SK-N-SH (cell line): ENCODE results near the gene RNU6-9. TPM values are rescaled to one million over a fixed set of nuclear protein-coding genes. Genes with fewer than 3 reads are reported as not detected.

Experiments
- CTCF ChIA-PET: fragments of 300-600, 350-600 bp; formaldehyde crosslinking; extraction: SDS; loops from one replicate; lab custom pipeline; 2021; lab: Yijun Ruan, JAX
- POLR2A ChIA-PET: fragments of 350-600 bp; sonication (Branson Sonifier 250); formaldehyde crosslinking; extraction: SDS; loops from one replicate; lab custom pipeline; 2020; ENCODE audit warnings: antibody characterized with exemption, inconsistent platforms; lab: Yijun Ruan, JAX
- DNase-seq: peaks from one replicate; pipeline ENCODE4 v3.0.0; 2012
- H2AFZ ChIP-seq: fragments of 200-600 bp; sonication (generic); 2 replicates; pipeline ENCODE4 v1.8.1; 2016; ENCODE audit warnings: antibody characterized with exemption, mild to moderate bottlenecking, low read depth
- H3F3A ChIP-seq: fragments of 200-600 bp; sonication (generic); replicated peaks from 2 replicates; pipeline ENCODE3; 2016; ENCODE audit warnings: antibody characterized with exemption, mild to moderate bottlenecking; ENCODE audit not compliant: insufficient read depth
- H3K27ac ChIP-seq, 2 experiments: fragments of 200-500 bp in 1 of 2; fragments of 200-600 bp in 1 of 2; sonication (Bioruptor generic) in 1 of 2; sonication (generic), shearing (Covaris generic) in 1 of 2; 2 replicates each; pipeline versions ENCODE4 v1.5.1 to v1.6.1; 2014 to 2016; ENCODE audit warnings: low read depth in 2 of 2, inconsistent platforms in 1 of 2, low read length in 1 of 2, mild to moderate bottlenecking in 1 of 2, mixed read lengths in 1 of 2
- H3K27me3 ChIP-seq: fragments of 200-600 bp; sonication (generic), shearing (Covaris generic); 2 replicates; pipeline ENCODE4 v1.6.1; 2016; ENCODE audit warnings: mixed run types; ENCODE audit not compliant: insufficient read depth
- H3K36me3 ChIP-seq, 2 experiments: fragments of 200-500 bp in 1 of 2; fragments of 200-600 bp in 1 of 2; sonication (Bioruptor generic) in 1 of 2; sonication (generic) in 1 of 2; replicated peaks in 1 of 2; 2 replicates each; pipeline versions ENCODE3 to v1.5.1; 2014 to 2016; ENCODE audit warnings: low read length in 1 of 2, mild to moderate bottlenecking in 1 of 2; ENCODE audit not compliant: insufficient read depth in 2 of 2, control insufficient read depth in 1 of 2
- H3K4me1 ChIP-seq, 2 experiments: fragments of 200-500 bp in 1 of 2; fragments of 200-600 bp in 1 of 2; sonication (Bioruptor generic) in 1 of 2; sonication (generic), shearing (Covaris generic) in 1 of 2; 2 replicates each; pipeline versions ENCODE4 v1.5.1 to v1.6.1; 2014 to 2016; ENCODE audit warnings: low read depth in 1 of 2, low read length in 1 of 2, mixed run types in 1 of 2; ENCODE audit not compliant: insufficient read depth in 2 of 2, control insufficient read depth in 1 of 2
- H3K4me2 ChIP-seq: fragments of 200-600 bp; sonication (generic), shearing (Covaris generic); 2 replicates; pipeline ENCODE4 v1.6.1; 2017; ENCODE audit warnings: mixed run types
- H3K4me3 ChIP-seq, 2 experiments: fragments of 200-500 bp in 1 of 2; fragments of 200-600 bp in 1 of 2; sonication (Bioruptor generic) in 1 of 2; sonication (generic), shearing (Covaris generic) in 1 of 2; 2 replicates each; pipeline versions ENCODE4 v1.5.1 to v1.8.1; 2014 to 2016; ENCODE audit warnings: low read depth in 2 of 2, inconsistent platforms in 1 of 2, low read length in 1 of 2, mild to moderate bottlenecking in 1 of 2, mixed read lengths in 1 of 2, moderate library complexity in 1 of 2
- H3K79me2 ChIP-seq: fragments of 200-600 bp; sonication (generic); 2 replicates; pipeline ENCODE4 v1.8.1; 2017; ENCODE audit warnings: mild to moderate bottlenecking; ENCODE audit not compliant: insufficient read depth
- H3K9ac ChIP-seq: fragments of 200-600 bp; sonication (generic); 2 replicates; pipeline ENCODE4 v1.6.1; 2017; ENCODE audit warnings: mixed run types
- H3K9me2 ChIP-seq: fragments of 200-600 bp; sonication (generic); 2 replicates; pipeline ENCODE4 v1.6.1; 2017; ENCODE audit warnings: mixed run types
- H3K9me3 ChIP-seq: fragments of 200-600 bp; sonication (generic); 2 replicates; pipeline ENCODE4 v1.6.1; 2017; ENCODE audit warnings: mixed run types, mild to moderate bottlenecking, moderate library complexity
- H4K20me1 ChIP-seq: fragments of 200-600 bp; sonication (generic); 2 replicates; pipeline ENCODE4 v1.6.1; 2017; ENCODE audit warnings: mild to moderate bottlenecking, mixed run types; ENCODE audit not compliant: insufficient read depth
- CHD2 ChIP-seq: fragments of 150-350 bp; IDR thresholded peaks from 2 replicates; pipeline ENCODE4 v1.6.1; 2018; ENCODE audit warnings: low read length; ENCODE audit not compliant: partially characterized antibody
- EZH2phosphoT487 ChIP-seq: fragments of 200-600 bp; sonication (generic); IDR thresholded peaks from 2 replicates; pipeline ENCODE4 v1.6.1; 2017; ENCODE audit warnings: low read depth, mixed run types, mild to moderate bottlenecking, antibody characterized with exemption, moderate library complexity, borderline replicate concordance
- FOSL2 ChIP-seq: IDR thresholded peaks from 2 replicates; pipeline ENCODE4 v1.4.0; 2012; ENCODE audit warnings: low read depth, mild to moderate bottlenecking, moderate library complexity, borderline replicate concordance
- FOXJ3 ChIP-seq: sonication (generic); formaldehyde crosslinking; IDR thresholded peaks from 2 replicates; pipeline ENCODE4 v1.5.1; 2020; ENCODE audit warnings: mild to moderate bottlenecking, missing genetic modification reagents
- MAX ChIP-seq: IDR thresholded peaks from 2 replicates; pipeline ENCODE4 v1.4.0; 2012; ENCODE audit warnings: low read depth
- MXI1 ChIP-seq: IDR thresholded peaks from 2 replicates; pipeline ENCODE4 v1.6.1; 2012; ENCODE audit warnings: mild to moderate bottlenecking, low read depth, low read length, improper control_type of control experiment
- SIN3A ChIP-seq: IDR thresholded peaks from 2 replicates; pipeline ENCODE4 v1.6.1; 2012; ENCODE audit warnings: low read depth, mild to moderate bottlenecking, low read length, moderate library complexity, borderline replicate concordance
- YY1 ChIP-seq: IDR thresholded peaks from 2 replicates; pipeline ENCODE4 v1.4.0; 2012; ENCODE audit warnings: low read depth, mild to moderate bottlenecking
- WGBS: methylation state at CpG from one replicate; pipeline ENCODE4 v1.1.6; 2017; ENCODE audit warnings: low lambda C conversion rate; 5-methylcytosine and 5-hydroxymethylcytosine counted together
- polyA plus RNA-seq, 3 experiments: library from polyadenylated mRNA; depleted of rRNA; stranded (reverse); fragments of >200 nt; gene quantifications; 2 replicates each; pipeline ENCODE4 v1.2.3, GENCODE V29; 2012
- TF ChIP-seq, protein P1 (sequence below): fragments of 150-350 bp; IDR thresholded peaks from 2 replicates; pipeline ENCODE4 v1.6.1; 2017; ENCODE audit warnings: antibody characterized with exemption, low read length, low read depth, borderline replicate concordance
- TF ChIP-seq, protein P2 (sequence below): IDR thresholded peaks from 2 replicates; pipeline ENCODE4 v1.6.1; 2012; ENCODE audit warnings: mild to moderate bottlenecking, low read depth, low read length, moderate library complexity

Gene RNU6-9
- polyA plus RNA-seq, 1 of the 3 experiments (the other 2 are of a cell fraction) = not detected

GRCh38 chr19:888581-889385 is 4.5 kb upstream of the RNU6-9 start:
- POLR2A ChIA-PET = no interaction called here
- Histone ChIP-seq H3K4me1 (peaks cover 0 to 20% of the 10 kb centered on the region in 2 experiments; a peak in 1 of 4 replicates), H3K4me2 (no peak overlapping the region), H3K27ac (no peak overlapping the region; a peak in 1 of 4 replicates), H3K36me3 (peaks cover 4 to 45% of the 10 kb centered on the region in 2 experiments), H3K9me2 (no peaks in the 10 kb centered on the region), H2AFZ (no peak overlapping the region), H3K9me3 (no peaks in the 10 kb centered on the region), H4K20me1 (no peaks in the 10 kb centered on the region), H3F3A (peaks cover 9% of the 10 kb centered on the region), H3K79me2 (peaks cover 14% of the 10 kb centered on the region), H3K27me3 (no peaks in the 10 kb centered on the region), H3K4me3 (no peak overlapping the region), H3K9ac (no peak overlapping the region)
- WGBS = 91% methylated on average over 12 of the region's 30 CpGs
- TF ChIP-seq CHD2 (no peak), MAX (no peak), SIN3A (no peak), EZH2phosphoT487 (no peak), FOXJ3 (no peak), MXI1 (no peak), YY1 (no peak), FOSL2 (no peak)
- TF ChIP-seq, protein P1, sequence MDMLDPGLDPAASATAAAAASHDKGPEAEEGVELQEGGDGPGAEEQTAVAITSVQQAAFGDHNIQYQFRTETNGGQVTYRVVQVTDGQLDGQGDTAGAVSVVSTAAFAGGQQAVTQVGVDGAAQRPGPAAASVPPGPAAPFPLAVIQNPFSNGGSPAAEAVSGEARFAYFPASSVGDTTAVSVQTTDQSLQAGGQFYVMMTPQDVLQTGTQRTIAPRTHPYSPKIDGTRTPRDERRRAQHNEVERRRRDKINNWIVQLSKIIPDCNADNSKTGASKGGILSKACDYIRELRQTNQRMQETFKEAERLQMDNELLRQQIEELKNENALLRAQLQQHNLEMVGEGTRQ = no peak
- TF ChIP-seq, protein P2, sequence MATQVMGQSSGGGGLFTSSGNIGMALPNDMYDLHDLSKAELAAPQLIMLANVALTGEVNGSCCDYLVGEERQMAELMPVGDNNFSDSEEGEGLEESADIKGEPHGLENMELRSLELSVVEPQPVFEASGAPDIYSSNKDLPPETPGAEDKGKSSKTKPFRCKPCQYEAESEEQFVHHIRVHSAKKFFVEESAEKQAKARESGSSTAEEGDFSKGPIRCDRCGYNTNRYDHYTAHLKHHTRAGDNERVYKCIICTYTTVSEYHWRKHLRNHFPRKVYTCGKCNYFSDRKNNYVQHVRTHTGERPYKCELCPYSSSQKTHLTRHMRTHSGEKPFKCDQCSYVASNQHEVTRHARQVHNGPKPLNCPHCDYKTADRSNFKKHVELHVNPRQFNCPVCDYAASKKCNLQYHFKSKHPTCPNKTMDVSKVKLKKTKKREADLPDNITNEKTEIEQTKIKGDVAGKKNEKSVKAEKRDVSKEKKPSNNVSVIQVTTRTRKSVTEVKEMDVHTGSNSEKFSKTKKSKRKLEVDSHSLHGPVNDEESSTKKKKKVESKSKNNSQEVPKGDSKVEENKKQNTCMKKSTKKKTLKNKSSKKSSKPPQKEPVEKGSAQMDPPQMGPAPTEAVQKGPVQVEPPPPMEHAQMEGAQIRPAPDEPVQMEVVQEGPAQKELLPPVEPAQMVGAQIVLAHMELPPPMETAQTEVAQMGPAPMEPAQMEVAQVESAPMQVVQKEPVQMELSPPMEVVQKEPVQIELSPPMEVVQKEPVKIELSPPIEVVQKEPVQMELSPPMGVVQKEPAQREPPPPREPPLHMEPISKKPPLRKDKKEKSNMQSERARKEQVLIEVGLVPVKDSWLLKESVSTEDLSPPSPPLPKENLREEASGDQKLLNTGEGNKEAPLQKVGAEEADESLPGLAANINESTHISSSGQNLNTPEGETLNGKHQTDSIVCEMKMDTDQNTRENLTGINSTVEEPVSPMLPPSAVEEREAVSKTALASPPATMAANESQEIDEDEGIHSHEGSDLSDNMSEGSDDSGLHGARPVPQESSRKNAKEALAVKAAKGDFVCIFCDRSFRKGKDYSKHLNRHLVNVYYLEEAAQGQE = no peak
- CTCF ChIA-PET = interaction anchor here (0.6 kb wide), 1 partner anchor 361 kb away, joined by 3 read pairs; no protein-coding TSS in a partner anchor
- no peak for DNase-seq
